Measurements from ENCODE around the gene PCIF1.
"Not testable (repeated sequence)": the region's sequence is repeated elsewhere in the genome, so short reads cannot be mapped to it uniquely, and the experiment has no call there.

PCIF1 gene

DNA sequence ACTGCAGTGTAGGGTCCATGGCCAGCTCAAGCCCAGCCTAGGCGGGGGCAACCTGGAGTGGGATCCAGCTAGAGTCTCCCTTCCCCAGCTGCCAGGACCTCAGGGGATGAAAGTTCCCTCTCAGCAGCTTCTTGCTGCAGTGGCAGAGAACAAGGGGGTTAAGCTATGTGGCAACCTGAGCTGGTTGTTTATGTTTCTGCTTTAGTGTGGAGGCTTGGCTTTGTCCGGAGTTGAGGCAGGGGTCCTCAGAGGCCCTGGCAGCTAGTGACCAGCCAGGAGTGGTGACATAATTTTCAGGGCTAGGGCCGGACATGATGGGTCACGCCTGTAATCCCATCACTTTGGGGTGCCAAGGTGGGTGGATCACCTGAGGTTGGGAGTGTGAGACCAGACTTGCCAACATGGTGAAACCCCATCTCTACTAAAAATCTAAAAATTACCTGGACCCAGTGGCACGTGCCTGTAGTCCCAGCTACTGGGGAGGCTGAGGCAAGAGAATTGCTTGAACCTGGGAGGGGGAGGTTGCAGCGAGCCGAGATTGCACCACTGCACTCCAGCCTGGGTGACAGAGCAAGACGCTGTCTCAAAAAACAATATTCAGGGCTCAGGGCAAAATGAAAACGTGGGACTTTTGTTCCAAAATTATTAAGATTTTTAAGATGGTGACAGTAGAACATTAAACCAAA, 8.5 kb upstream of the PCIF1 start:
- Histone ChIP-seq H3K9me3 (ENCODE audit: severe bottlenecking) (no peaks in the 10 kb centered on the region), H3K4me3 (ENCODE audit: severe bottlenecking) (no peak overlapping the region), H3K4me1 (ENCODE audit: insufficient read depth, poor library complexity, severe bottlenecking) (no peaks in the 10 kb centered on the region), H3K36me3 (ENCODE audit: low read depth) (no peaks in the 10 kb centered on the region), H3K27me3 (ENCODE audit: insufficient read depth, poor library complexity, severe bottlenecking) (no peaks in the 10 kb centered on the region), H3K27ac (ENCODE audit: poor library complexity, severe bottlenecking) (no peak overlapping the region)
- TF ChIP-seq, protein P1, sequence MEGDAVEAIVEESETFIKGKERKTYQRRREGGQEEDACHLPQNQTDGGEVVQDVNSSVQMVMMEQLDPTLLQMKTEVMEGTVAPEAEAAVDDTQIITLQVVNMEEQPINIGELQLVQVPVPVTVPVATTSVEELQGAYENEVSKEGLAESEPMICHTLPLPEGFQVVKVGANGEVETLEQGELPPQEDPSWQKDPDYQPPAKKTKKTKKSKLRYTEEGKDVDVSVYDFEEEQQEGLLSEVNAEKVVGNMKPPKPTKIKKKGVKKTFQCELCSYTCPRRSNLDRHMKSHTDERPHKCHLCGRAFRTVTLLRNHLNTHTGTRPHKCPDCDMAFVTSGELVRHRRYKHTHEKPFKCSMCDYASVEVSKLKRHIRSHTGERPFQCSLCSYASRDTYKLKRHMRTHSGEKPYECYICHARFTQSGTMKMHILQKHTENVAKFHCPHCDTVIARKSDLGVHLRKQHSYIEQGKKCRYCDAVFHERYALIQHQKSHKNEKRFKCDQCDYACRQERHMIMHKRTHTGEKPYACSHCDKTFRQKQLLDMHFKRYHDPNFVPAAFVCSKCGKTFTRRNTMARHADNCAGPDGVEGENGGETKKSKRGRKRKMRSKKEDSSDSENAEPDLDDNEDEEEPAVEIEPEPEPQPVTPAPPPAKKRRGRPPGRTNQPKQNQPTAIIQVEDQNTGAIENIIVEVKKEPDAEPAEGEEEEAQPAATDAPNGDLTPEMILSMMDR (IDR thresholded peaks at IDR 0.05; ENCODE audit: poor library complexity, severe bottlenecking) = no peak
- DNase-seq (ENCODE audit: low spot score) = no peak
- no peak for ATAC-seq (ENCODE audit: low read depth)

DNA sequence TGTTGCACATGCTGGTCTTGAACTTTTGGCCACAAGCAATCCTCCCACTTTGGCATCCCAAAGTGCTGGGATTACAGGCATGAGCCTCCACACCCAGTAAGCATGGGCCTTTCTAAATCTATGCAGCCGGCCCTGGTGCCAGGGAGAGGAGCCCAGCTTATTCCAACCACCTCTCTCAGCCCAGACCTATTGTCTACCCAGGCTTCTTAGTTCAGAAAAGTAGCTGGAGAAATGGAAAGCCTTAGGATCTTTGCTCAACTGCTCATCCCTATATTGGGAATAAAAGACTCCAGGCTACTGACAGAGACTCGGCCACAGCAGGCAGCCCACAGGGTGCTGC, 7.8 kb upstream of the PCIF1 start:
- H3K27me3 ChIP-seq (ENCODE audit: insufficient read depth, poor library complexity, severe bottlenecking) = no peaks in the 10 kb centered on the region
- no peak overlapping the region for H3K27ac ChIP-seq (ENCODE audit: poor library complexity, severe bottlenecking)
- no peaks in the 10 kb centered on the region for H3K36me3 ChIP-seq (ENCODE audit: low read depth)
- TF ChIP-seq, protein P1 (IDR thresholded peaks at IDR 0.05; ENCODE audit: poor library complexity, severe bottlenecking) = no peak
- no peaks in the 10 kb centered on the region for H3K9me3 ChIP-seq (ENCODE audit: severe bottlenecking)
- H3K4me1 ChIP-seq (ENCODE audit: insufficient read depth, poor library complexity, severe bottlenecking) = no peaks in the 10 kb centered on the region
- ATAC-seq (ENCODE audit: low read depth) (peak; percentile 7; the same call in 2 of the 3 replicates), DNase-seq (ENCODE audit: low spot score) (no peak)
- H3K4me3 ChIP-seq (ENCODE audit: severe bottlenecking) = no peak overlapping the region

DNA sequence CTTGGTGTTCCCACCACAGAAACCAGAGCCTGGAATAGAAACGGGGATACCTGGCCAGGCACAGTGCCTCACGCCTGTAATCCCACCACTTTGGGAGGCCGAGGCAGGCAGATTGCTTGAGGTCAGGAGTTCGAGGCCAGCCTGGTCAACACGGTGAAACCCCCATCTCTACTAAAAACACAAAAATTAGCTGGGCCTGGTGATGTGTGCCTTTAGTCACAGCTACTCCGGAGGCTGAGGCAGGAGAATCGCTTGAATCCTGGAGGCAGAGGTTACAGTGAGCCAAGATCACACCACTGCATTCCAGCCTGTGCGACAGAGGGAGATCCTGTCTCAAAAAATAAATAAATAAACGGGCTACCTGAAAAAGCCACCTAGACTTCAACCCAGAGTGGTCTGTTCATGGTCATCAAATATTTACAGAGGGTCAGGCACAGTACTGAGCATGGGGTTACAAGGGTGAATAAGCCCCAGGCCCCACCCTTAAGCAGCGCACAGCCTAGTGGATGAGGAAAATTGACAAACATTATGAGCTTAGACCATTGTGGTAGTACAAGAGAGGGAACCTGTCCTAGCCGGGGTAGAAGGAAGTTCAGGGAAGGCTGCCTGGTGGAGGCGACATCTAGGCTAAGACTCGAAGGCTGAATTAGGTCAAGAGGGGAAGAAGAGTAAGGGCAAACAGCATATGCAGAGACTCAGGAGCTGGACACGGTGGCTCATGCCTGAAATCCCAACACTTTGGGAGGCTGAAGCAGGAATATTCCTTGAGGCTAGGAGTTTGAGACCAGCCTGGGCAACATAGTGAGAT, 7.2 kb upstream of the PCIF1 start:
- DNase-seq (ENCODE audit: low spot score) (no peak), ATAC-seq (ENCODE audit: low read depth) (peak; percentile 15; the same call in 1 of the 3 replicates)
- Histone ChIP-seq H3K27me3 (ENCODE audit: insufficient read depth, poor library complexity, severe bottlenecking) (no peaks in the 10 kb centered on the region), H3K9me3 (ENCODE audit: severe bottlenecking) (no peaks in the 10 kb centered on the region), H3K27ac (ENCODE audit: poor library complexity, severe bottlenecking) (no peak overlapping the region), H3K4me3 (ENCODE audit: severe bottlenecking) (no peak overlapping the region), H3K36me3 (ENCODE audit: low read depth) (no peaks in the 10 kb centered on the region), H3K4me1 (ENCODE audit: insufficient read depth, poor library complexity, severe bottlenecking) (no peaks in the 10 kb centered on the region)
- TF ChIP-seq, protein P1 (IDR thresholded peaks at IDR 0.05; ENCODE audit: poor library complexity, severe bottlenecking) = no peak

DNA sequence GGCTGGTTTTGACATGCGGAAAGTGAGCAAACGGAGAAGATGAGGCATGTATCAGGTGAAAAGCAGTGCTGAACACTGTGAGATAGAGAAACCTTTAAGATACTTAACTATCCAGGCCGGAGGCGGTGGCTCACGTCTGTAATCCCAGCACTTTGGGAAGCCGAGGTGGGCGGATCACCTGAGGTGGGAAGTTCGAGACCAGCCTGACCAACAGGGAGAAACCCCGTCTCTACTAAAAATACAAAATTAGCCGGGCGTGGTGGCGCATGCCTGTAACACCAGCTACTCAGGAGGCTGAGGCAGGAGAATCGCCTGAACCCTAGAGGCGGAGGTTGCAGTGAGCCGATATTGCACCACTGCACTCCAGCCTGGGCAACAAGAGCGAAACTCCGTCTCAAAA, 2.8 kb upstream of the PCIF1 start:
- H3K9me3 ChIP-seq (ENCODE audit: severe bottlenecking); ATAC-seq (ENCODE audit: low read depth); H3K4me1 ChIP-seq (ENCODE audit: insufficient read depth, poor library complexity, severe bottlenecking); H3K27ac ChIP-seq (ENCODE audit: poor library complexity, severe bottlenecking); DNase-seq (ENCODE audit: low spot score); H3K27me3 ChIP-seq (ENCODE audit: insufficient read depth, poor library complexity, severe bottlenecking); H3K36me3 ChIP-seq (ENCODE audit: low read depth); H3K4me3 ChIP-seq (ENCODE audit: severe bottlenecking): not testable (repeated sequence)

DNA sequence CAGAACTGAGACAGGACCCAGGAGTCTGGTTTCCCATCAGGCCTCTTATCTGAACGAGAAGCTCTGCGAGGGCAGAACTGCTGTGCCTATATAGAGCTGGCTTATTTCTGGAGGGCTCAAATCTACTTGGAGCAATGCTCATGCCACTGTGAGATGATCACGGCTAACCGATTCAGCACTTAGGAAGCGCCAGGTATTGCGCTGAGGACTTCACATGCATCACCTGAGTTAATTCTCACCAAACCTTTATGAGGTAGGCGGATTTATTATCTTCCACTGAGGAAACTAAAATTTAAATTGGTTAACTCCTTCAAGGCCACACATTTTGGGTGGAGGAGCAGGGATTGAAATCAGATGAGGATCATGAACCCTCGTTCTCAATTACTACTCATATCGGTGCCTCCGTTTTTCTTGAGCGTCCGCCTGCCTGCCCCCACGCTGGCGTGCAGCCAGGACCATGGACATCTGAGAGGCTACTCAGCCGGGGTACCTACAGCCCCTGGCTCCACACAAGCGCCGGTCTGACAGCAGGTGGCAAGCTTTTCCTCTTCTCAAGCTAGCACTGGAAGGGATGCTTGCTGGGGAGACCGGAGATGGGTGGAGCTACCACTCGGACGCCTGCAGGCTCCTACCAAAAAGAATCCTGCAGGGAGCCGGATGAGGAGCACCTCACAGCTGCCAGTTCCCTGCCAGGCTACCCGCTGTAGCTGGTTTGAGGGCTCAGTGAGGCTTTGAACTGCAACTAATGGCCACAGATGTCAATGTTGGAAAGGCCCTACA, 1.0 kb upstream of the PCIF1 start:
- H3K36me3 ChIP-seq (ENCODE audit: low read depth) = peaks cover 16% of the 10 kb centered on the region
- no peaks in the 10 kb centered on the region for H3K27me3 ChIP-seq (ENCODE audit: insufficient read depth, poor library complexity, severe bottlenecking)
- H3K27ac ChIP-seq (ENCODE audit: poor library complexity, severe bottlenecking) = peak overlapping the region; percentile 83
- TF ChIP-seq, protein P1 (IDR thresholded peaks at IDR 0.05; ENCODE audit: poor library complexity, severe bottlenecking) = peak; percentile 85
- no peaks in the 10 kb centered on the region for H3K9me3 ChIP-seq (ENCODE audit: severe bottlenecking)
- ATAC-seq (ENCODE audit: low read depth) = peak; percentile 69
- peak overlapping the region; percentile 85 for H3K4me3 ChIP-seq (ENCODE audit: severe bottlenecking)
- H3K4me1 ChIP-seq (ENCODE audit: insufficient read depth, poor library complexity, severe bottlenecking) = peaks cover 8% of the 10 kb centered on the region
- peak; percentile 97 for DNase-seq (ENCODE audit: low spot score)
